B cell (primary cell): ENCODE results near the gene EEA1.

Source experiments
- EZH2 ChIP-seq: IDR thresholded peaks from 2 replicates; pipeline ENCODE4 v1.6.1; 2012; ENCODE audit warnings: borderline replicate concordance, low read depth, mild to moderate bottlenecking, moderate library complexity, low read length; ENCODE audit not compliant: insufficient read depth, poor library complexity, severe bottlenecking
- TF ChIP-seq, protein P1 (sequence below): fragments of 200-600 bp; IDR thresholded peaks from one replicate; pipeline ENCODE4 v1.8.0; 2022; ENCODE audit warnings: antibody characterized with exemption, mild to moderate bottlenecking

DNA sequence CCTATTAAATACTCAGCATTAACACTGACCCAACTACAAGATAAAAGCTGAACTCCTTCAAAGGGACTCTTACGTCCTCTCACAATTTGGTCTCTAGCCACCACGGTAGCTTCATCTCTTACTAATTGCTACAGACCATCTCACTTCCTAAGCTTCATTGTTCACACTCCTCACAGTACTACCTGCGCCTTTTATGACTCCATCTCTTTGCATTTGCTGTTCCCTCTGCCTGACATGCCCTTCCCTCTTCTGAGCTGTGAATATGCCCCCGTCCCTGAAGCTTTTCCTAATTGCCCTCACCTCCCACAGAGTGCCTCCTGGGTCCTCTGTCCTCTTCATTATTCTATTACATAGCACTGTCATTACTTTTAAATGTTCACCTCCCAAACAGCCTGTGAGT lies 2.5 kb downstream of the EEA1 start:
- TF ChIP-seq, protein P1, sequence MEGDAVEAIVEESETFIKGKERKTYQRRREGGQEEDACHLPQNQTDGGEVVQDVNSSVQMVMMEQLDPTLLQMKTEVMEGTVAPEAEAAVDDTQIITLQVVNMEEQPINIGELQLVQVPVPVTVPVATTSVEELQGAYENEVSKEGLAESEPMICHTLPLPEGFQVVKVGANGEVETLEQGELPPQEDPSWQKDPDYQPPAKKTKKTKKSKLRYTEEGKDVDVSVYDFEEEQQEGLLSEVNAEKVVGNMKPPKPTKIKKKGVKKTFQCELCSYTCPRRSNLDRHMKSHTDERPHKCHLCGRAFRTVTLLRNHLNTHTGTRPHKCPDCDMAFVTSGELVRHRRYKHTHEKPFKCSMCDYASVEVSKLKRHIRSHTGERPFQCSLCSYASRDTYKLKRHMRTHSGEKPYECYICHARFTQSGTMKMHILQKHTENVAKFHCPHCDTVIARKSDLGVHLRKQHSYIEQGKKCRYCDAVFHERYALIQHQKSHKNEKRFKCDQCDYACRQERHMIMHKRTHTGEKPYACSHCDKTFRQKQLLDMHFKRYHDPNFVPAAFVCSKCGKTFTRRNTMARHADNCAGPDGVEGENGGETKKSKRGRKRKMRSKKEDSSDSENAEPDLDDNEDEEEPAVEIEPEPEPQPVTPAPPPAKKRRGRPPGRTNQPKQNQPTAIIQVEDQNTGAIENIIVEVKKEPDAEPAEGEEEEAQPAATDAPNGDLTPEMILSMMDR, result no peak
- no peak for TF ChIP-seq EZH2
